Rectal smooth muscle tissue (tissue), 1 donor: ENCODE results near the gene PCCA.

Experiments
- H3K27ac ChIP-seq: one replicate; pipeline ENCODE4 v1.7.0; 2013; ENCODE audit warnings: low read depth, low read length, inconsistent platforms
- H3K27me3 ChIP-seq: one replicate; pipeline ENCODE4 v1.7.0; 2013; ENCODE audit warnings: low read length; ENCODE audit not compliant: control insufficient read depth, insufficient read depth
- H3K36me3 ChIP-seq: one replicate; pipeline ENCODE4 v1.7.0; 2013; ENCODE audit warnings: low read length; ENCODE audit not compliant: control insufficient read depth, insufficient read depth
- H3K4me1 ChIP-seq: one replicate; pipeline ENCODE4 v1.7.0; 2013; ENCODE audit warnings: low read length; ENCODE audit not compliant: control insufficient read depth, insufficient read depth
- H3K4me3 ChIP-seq: one replicate; pipeline ENCODE4 v1.7.0; 2013; ENCODE audit warnings: low read length
- H3K9ac ChIP-seq: one replicate; pipeline ENCODE4 v1.7.0; 2013; ENCODE audit warnings: low read length

The PCCA gene

DNA sequence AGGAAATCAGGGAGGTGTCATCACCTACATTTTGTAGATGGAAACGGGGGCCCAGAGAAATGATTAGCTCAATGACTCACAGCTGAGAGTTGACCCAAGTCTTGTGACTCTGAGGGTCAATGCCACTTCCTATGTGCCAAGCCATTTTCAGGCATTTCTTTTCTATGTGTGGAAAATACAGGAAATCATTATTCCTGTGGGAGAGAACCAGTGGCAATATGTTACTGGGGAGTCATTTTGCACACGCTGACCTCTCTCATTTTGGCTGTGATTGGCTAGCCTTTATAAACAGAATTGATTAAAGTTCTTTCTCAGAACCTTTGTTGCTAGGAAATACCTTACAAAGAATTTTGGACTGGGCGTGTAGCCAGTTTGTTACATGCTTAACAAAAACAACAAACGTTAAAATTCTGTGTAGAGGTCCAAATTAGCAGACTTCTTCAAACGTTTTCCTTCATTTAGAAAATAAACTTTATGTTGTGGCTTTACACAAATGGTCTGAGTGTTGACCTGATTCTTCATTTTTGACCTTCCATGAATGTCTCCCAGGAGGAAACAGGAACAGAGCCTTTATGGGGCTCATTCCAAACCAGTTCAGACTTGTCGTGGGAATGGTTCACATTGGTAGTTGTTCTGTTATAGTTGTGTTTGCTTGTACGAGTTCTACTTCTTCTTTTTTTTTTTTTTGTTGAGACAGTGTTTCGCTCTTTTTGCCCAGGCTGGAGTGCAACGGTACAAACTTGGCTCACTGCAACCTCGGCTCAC lies 11.4 kb downstream of the PCCA start:
- H3K36me3 ChIP-seq: no peaks in the 10 kb centered on the region
- H3K27ac ChIP-seq: no peak overlapping the region
- no peaks in the 10 kb centered on the region for H3K4me1 ChIP-seq
- H3K9ac ChIP-seq: no peak overlapping the region
- no peak overlapping the region for H3K4me3 ChIP-seq
- no peaks in the 10 kb centered on the region for H3K27me3 ChIP-seq

DNA sequence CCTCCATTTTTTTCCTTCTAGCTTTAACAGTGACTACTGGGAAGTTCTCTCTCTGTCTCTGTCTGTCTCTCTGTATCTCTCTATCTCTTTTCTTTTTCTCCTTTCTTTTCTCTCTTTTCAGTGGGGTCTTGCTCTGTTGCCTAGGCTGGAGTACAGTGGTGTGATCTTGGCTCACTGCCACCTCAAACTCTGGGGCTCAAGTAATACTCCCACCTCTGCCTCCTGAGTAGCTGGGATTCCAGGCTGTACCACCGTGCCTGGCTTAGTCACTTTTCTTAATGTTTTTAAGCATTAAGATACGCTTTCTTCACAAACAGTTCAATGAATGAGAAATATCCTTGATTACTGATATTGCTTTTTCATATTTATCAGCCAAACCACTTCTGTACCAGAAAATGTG lies 13.1 kb downstream of the PCCA start:
- H3K9ac ChIP-seq: no peak overlapping the region
- H3K27ac ChIP-seq: no peak overlapping the region
- H3K27me3 ChIP-seq: no peaks in the 10 kb centered on the region

GRCh38 chr13:100106005-100106404 lies 17.1 kb downstream of the PCCA start:
- H3K27me3 ChIP-seq: no peaks in the 10 kb centered on the region
- no peaks in the 10 kb centered on the region for H3K4me1 ChIP-seq
- no peak overlapping the region for H3K27ac ChIP-seq
- H3K4me3 ChIP-seq: no peak overlapping the region
- no peak overlapping the region for H3K9ac ChIP-seq
- H3K36me3 ChIP-seq: no peaks in the 10 kb centered on the region

More for the DNA sequence above, 13.1 kb downstream of the PCCA start:
- H3K4me3 ChIP-seq: no peak overlapping the region
- no peaks in the 10 kb centered on the region for H3K4me1 ChIP-seq
- no peaks in the 10 kb centered on the region for H3K36me3 ChIP-seq

GRCh38 chr13:100106705-100107104 lies 17.8 kb downstream of the PCCA start:
- Histone ChIP-seq H3K4me3 (no peak overlapping the region), H3K4me1 (no peaks in the 10 kb centered on the region), H3K9ac (no peak overlapping the region), H3K27me3 (no peaks in the 10 kb centered on the region), H3K27ac (no peak overlapping the region), H3K36me3 (no peaks in the 10 kb centered on the region)

- no peak overlapping the region for H3K27ac ChIP-seq
Observed at GRCh38 chr13:100108913-100109507, 20.1 kb downstream of the PCCA start.

DNA sequence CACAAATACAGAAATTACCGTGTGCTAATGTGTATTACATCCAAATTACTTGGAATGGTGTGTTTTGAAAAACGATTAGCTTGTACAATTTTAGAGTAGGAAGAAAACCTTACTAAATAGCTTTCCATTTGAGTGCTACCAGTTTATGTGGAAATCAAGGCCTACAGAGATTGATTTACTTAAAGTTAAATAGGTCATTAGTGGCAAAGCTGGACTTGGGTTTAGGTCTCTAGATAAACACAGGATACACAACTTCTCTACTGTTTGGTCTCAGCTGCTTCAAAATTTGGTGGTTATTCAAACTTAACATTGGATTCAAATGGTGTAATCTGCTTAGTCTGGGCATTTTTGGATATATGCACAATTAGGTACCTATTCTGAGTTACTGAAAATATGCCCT lies 21.4 kb downstream of the PCCA start:
- no peaks in the 10 kb centered on the region for H3K4me1 ChIP-seq
- H3K27me3 ChIP-seq: no peaks in the 10 kb centered on the region
- no peak overlapping the region for H3K9ac ChIP-seq
- H3K4me3 ChIP-seq: no peak overlapping the region
- H3K27ac ChIP-seq: no peak overlapping the region
- no peaks in the 10 kb centered on the region for H3K36me3 ChIP-seq

More at GRCh38 chr13:100108913-100109507, 20.1 kb downstream of the PCCA start:
- no peaks in the 10 kb centered on the region for H3K27me3 ChIP-seq
- H3K9ac ChIP-seq: no peak overlapping the region
- H3K4me3 ChIP-seq: no peak overlapping the region
- H3K4me1 ChIP-seq: no peaks in the 10 kb centered on the region
- H3K36me3 ChIP-seq: no peaks in the 10 kb centered on the region

GRCh38 chr13:100112186-100112838 lies 23.4 kb downstream of the PCCA start:
- Histone ChIP-seq H3K27me3 (no peaks in the 10 kb centered on the region), H3K36me3 (no peaks in the 10 kb centered on the region), H3K27ac (no peak overlapping the region), H3K4me3 (no peak overlapping the region), H3K4me1 (no peaks in the 10 kb centered on the region), H3K9ac (no peak overlapping the region)

- H3K36me3 ChIP-seq: no peaks in the 10 kb centered on the region
- H3K27me3 ChIP-seq: no peaks in the 10 kb centered on the region
- no peak overlapping the region for H3K27ac ChIP-seq
Observed at GRCh38 chr13:100115693-100116254, 26.9 kb downstream of the PCCA start.

GRCh38 chr13:100124265-100124664 lies 35.4 kb downstream of the PCCA start:
- H3K27me3 ChIP-seq: no peaks in the 10 kb centered on the region
- no peak overlapping the region for H3K9ac ChIP-seq
- no peaks in the 10 kb centered on the region for H3K4me1 ChIP-seq
- no peaks in the 10 kb centered on the region for H3K36me3 ChIP-seq
- H3K4me3 ChIP-seq: no peak overlapping the region
- H3K27ac ChIP-seq: no peak overlapping the region

More at GRCh38 chr13:100115693-100116254, 26.9 kb downstream of the PCCA start:
- no peaks in the 10 kb centered on the region for H3K4me1 ChIP-seq
- no peak overlapping the region for H3K9ac ChIP-seq
- H3K4me3 ChIP-seq: no peak overlapping the region

- H3K27ac ChIP-seq: no peak overlapping the region
- H3K9ac ChIP-seq: no peak overlapping the region
- no peak overlapping the region for H3K4me3 ChIP-seq
- H3K27me3 ChIP-seq: no peaks in the 10 kb centered on the region
- H3K36me3 ChIP-seq: no peaks in the 10 kb centered on the region
- no peaks in the 10 kb centered on the region for H3K4me1 ChIP-seq
Observed at GRCh38 chr13:100125946-100126345, 37.1 kb downstream of the PCCA start.

DNA sequence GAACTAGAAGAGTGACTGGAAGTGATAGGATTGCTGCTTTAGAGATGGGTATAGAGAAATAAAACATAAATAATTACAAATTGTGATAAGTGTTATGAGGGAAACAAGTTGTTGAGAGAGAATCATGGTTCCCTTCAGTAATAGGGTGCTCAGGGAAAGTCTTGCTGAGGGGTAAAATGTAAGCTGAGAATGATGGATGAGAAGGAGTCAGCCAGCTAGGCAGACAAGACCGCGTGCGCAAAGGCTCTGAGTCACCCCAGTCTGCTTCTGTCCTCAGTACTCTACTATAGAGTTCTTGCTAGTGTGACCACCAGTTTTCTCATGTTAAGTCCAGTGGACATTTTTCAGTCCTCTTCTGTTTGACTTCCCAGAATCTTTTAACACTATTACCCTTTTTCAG lies 39.5 kb downstream of the PCCA start:
- Histone ChIP-seq H3K9ac (no peak overlapping the region), H3K4me3 (no peak overlapping the region), H3K4me1 (no peaks in the 10 kb centered on the region), H3K36me3 (no peaks in the 10 kb centered on the region), H3K27ac (no peak overlapping the region), H3K27me3 (no peaks in the 10 kb centered on the region)

DNA sequence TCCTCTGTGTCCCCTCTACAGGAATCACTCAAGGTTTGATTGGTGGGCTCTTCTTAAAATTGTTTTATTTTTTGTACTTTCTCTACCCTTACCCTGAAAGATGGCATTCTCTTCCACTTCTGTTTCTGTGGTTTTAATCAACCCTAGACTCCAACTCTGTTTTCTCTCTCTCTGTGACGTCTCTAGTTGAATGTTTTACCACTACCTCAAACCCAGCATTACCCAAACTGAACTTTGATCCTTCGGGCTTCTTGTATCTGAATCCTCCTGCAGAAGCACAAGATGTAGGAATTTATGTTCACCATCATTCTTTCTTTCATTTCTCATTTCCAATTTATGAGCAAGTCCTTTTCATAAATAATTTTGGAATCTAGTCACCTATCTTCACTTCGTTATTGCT lies 39.9 kb downstream of the PCCA start:
- Histone ChIP-seq H3K27ac (no peak overlapping the region), H3K4me3 (no peak overlapping the region), H3K36me3 (no peaks in the 10 kb centered on the region), H3K9ac (no peak overlapping the region), H3K4me1 (no peaks in the 10 kb centered on the region), H3K27me3 (no peaks in the 10 kb centered on the region)
